GM23338 (cell line): ENCODE data around the gene SAMHD1. TPM values are rescaled to one million over a fixed set of nuclear protein-coding genes. Genes with fewer than 3 reads are reported as not detected.

Source experiments
- ATAC-seq: fragments of 200-7000 bp; cut with Tn5 transposase; 3 replicates; pipeline ENCODE4 v1.9.1; 2020
- DNase-seq: peaks from one replicate; pipeline ENCODE4 v3.0.0-alpha.2; 2015; ENCODE audit warnings: low spot score
- H2AFZ ChIP-seq: fragments of 200-600 bp; sonication (generic); 2 replicates; pipeline ENCODE4 v1.8.0; 2016; ENCODE audit warnings: antibody characterized with exemption, mild to moderate bottlenecking, moderate library complexity
- H3F3A ChIP-seq: fragments of 200-600 bp; sonication (generic); replicated peaks from 2 replicates; pipeline ENCODE4 v1.8.0; 2017; ENCODE audit warnings: antibody characterized with exemption, mixed run types, low read depth
- H3K27ac ChIP-seq: fragments of 200-600 bp; sonication (generic); 2 replicates; pipeline ENCODE4 v1.6.1; 2016; ENCODE audit warnings: low read depth
- H3K27me3 ChIP-seq: fragments of 200-600 bp; sonication (generic); 2 replicates; pipeline ENCODE4 v1.8.0; 2016; ENCODE audit warnings: mild to moderate bottlenecking, mixed run types, moderate library complexity; ENCODE audit not compliant: insufficient read depth
- H3K36me3 ChIP-seq: fragments of 200-600 bp; sonication (generic); 2 replicates; pipeline ENCODE4 v1.8.0; 2016; ENCODE audit warnings: mild to moderate bottlenecking; ENCODE audit not compliant: insufficient read depth
- H3K4me1 ChIP-seq: fragments of 200-600 bp; sonication (generic); 2 replicates; pipeline ENCODE4 v1.8.0; 2016; ENCODE audit warnings: mild to moderate bottlenecking, moderate library complexity; ENCODE audit not compliant: insufficient read depth
- H3K4me2 ChIP-seq: fragments of 200-600 bp; sonication (generic); 2 replicates; pipeline ENCODE4 v1.7.1; 2017; ENCODE audit warnings: mixed run types
- H3K4me3 ChIP-seq: fragments of 200-600 bp; sonication (generic); 2 replicates; pipeline ENCODE4 v1.6.1; 2016; ENCODE audit warnings: mixed run types
- H3K79me2 ChIP-seq: fragments of 200-600 bp; sonication (generic); replicated peaks from 2 replicates; pipeline ENCODE4 v1.8.0; 2017; ENCODE audit warnings: mild to moderate bottlenecking; ENCODE audit not compliant: insufficient read depth
- H3K9me2 ChIP-seq: fragments of 200-600 bp; sonication (generic); 2 replicates; pipeline ENCODE4 v1.8.0; 2017; ENCODE audit not compliant: insufficient read depth
- H4K20me1 ChIP-seq: fragments of 200-600 bp; sonication (generic); replicated peaks from 2 replicates; pipeline ENCODE4 v1.8.0; 2017; ENCODE audit warnings: mild to moderate bottlenecking; ENCODE audit not compliant: insufficient read depth
- H3K27ac Mint-ChIP-seq: 2 replicates; pipeline ENCODE4 v1.8.0; 2020; ENCODE audit warnings: inconsistent platforms, mild to moderate bottlenecking, moderate library complexity, mixed read lengths
- H3K27me3 Mint-ChIP-seq: 3 replicates; pipeline ENCODE4 v1.8.0; 2022; ENCODE audit warnings: low read depth, mild to moderate bottlenecking, moderate library complexity, mixed read lengths, inconsistent platforms; ENCODE audit not compliant: insufficient read depth, poor library complexity
- H3K36me3 Mint-ChIP-seq: 3 replicates; pipeline ENCODE4 v1.8.0; 2021; ENCODE audit warnings: low read depth, mild to moderate bottlenecking, inconsistent platforms, moderate library complexity, mixed read lengths
- H3K4me1 Mint-ChIP-seq: 3 replicates; pipeline ENCODE4 v1.8.0; 2020; ENCODE audit warnings: mild to moderate bottlenecking, inconsistent platforms, mixed read lengths
- H3K4me3 Mint-ChIP-seq: 3 replicates; pipeline ENCODE4 v1.8.0; 2021; ENCODE audit warnings: moderate library complexity, mild to moderate bottlenecking, inconsistent platforms, mixed read lengths
- H3K9me3 Mint-ChIP-seq: 3 replicates; pipeline ENCODE4 v1.8.0; 2020; ENCODE audit warnings: moderate library complexity, mild to moderate bottlenecking, inconsistent platforms, mixed read lengths
- CREB1 ChIP-seq: fragments of 250-450 bp; sonication (Bioruptor Pico); IDR thresholded peaks from 2 replicates; pipeline ENCODE4 v1.5.0; 2020; ENCODE audit warnings: low read depth, mild to moderate bottlenecking, moderate library complexity
- EZH2 ChIP-seq: fragments of 200-600 bp; sonication (generic); IDR thresholded peaks from one replicate; pipeline ENCODE4 v1.8.0; 2017; ENCODE audit warnings: antibody characterized with exemption, mild to moderate bottlenecking, low read depth; ENCODE audit not compliant: unreplicated experiment
- EZH2phosphoT487 ChIP-seq: fragments of 200-600 bp; sonication (generic); IDR thresholded peaks from one replicate; pipeline ENCODE4 v1.8.1; 2018; ENCODE audit warnings: antibody characterized with exemption; ENCODE audit not compliant: unreplicated experiment
- JUNB ChIP-seq: IDR thresholded peaks from one replicate; pipeline ENCODE4 v1.6.1; 2016; ENCODE audit warnings: antibody characterized with exemption; ENCODE audit not compliant: unreplicated experiment
- NANOG ChIP-seq: IDR thresholded peaks from 2 replicates; pipeline ENCODE4 v1.6.1; 2016; ENCODE audit warnings: antibody characterized with exemption, borderline replicate concordance
- POLR2AphosphoS5 ChIP-seq: IDR thresholded peaks from 2 replicates; pipeline ENCODE4 v1.6.1; 2016; ENCODE audit warnings: antibody characterized with exemption, low read depth
- STAT1 ChIP-seq: IDR thresholded peaks from one replicate; pipeline ENCODE4 v1.6.1; 2016; ENCODE audit warnings: antibody characterized with exemption; ENCODE audit not compliant: unreplicated experiment
- ZNF114 ChIP-seq: fragments of 250-450 bp; sonication (Bioruptor Pico); IDR thresholded peaks from 2 replicates; pipeline ENCODE4 v1.5.0; 2020; ENCODE audit warnings: mild to moderate bottlenecking, moderate library complexity
- ZNF331 ChIP-seq: fragments of 250-450 bp; sonication (Bioruptor Pico); IDR thresholded peaks from 2 replicates; pipeline ENCODE4 v1.5.0; 2020; ENCODE audit warnings: low read depth, mild to moderate bottlenecking, moderate library complexity
- polyA plus RNA-seq: library from polyadenylated mRNA; unstranded; fragments of >200 nt; fragmentation: Nextera tagmentation; extraction: Ambion mirVana; gene quantifications from 2 replicates; pipeline ENCODE4 v1.2.1, GENCODE V29; 2016
- total RNA-seq: library from RNA; depleted of rRNA; stranded (reverse); fragments of >200 nt; shearing (Covaris generic); gene quantifications from 2 replicates; pipeline ENCODE4 v1.2.3, GENCODE V29; 2014
- TF ChIP-seq, protein P1 (sequence below): IDR thresholded peaks from 2 replicates; pipeline ENCODE4 v1.6.1; 2016; ENCODE audit warnings: antibody characterized with exemption
- TF ChIP-seq, protein P2 (sequence below): IDR thresholded peaks from one replicate; pipeline ENCODE4 v1.6.1; 2018; ENCODE audit warnings: antibody characterized with exemption; ENCODE audit not compliant: unreplicated experiment
- TF ChIP-seq, protein P3 (sequence below), 2 experiments: fragments of 200-600 bp in 1 of 2; sonication (generic) in 1 of 2; conservative IDR thresholded peaks; 2 replicates each; pipeline versions ENCODE4 v1.5.1 to v1.6.1; 2016 to 2017; ENCODE audit warnings: antibody characterized with exemption in 2 of 2, low read depth in 2 of 2, mild to moderate bottlenecking in 2 of 2, moderate library complexity in 1 of 2
- TF ChIP-seq, protein P4 (sequence below): fragments of 250-450 bp; sonication (Bioruptor Pico); IDR thresholded peaks from 2 replicates; pipeline ENCODE4 v1.5.0; 2020; ENCODE audit warnings: mild to moderate bottlenecking, moderate library complexity

SAMHD1 gene
- total and polyA plus RNA-seq, 2 experiments from 2014 or later: 21.9 to 45.4 TPM

DNA sequence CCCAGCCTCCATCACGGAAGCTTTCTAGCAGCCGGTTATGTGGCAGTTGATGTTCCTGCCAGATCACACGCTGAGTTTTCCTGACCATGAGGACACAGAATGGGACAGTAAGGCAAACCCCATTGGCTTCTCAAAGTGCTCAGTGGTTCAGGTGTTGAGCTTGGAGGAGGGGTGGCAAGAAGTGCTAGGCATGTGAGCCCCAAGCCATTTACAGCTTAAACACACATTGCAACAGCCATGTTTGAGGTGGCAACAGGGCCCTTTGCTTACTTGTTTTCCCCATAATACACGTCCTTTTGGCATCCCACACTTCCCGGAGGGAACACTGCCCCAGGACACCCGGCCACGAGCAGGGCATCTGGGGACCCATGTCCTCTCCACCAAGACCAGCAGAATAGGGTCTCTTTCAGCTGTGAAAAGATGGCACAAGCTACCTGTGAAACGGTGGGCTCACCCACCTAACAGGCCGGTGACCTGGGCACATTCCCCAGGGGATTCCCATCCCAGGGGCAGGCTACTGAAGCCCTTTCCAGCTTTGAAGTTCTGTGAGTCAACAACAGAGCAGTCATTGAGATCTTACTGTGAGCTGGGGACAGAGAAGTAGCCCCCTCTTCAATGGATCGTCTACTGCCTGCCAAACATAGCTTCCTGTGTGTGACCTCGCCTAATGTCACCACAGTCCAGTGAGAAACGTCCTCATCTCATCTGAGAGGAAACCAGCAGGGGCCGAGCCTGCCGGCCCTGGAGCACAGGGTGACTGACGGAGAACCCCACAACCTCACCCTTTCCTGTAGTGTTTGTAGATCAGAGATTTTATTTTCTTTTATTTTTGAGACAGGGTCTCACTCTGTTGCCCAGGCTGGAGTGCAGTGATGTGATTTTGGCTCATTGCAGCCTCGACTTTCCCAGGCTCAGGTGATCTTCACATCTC lies 79.6 kb downstream of the SAMHD1 start:
- H3K9me3 Mint-ChIP-seq: no peaks in the 10 kb centered on the region
- no peak overlapping the region for H3K4me2 ChIP-seq

More for the DNA sequence above, 79.6 kb downstream of the SAMHD1 start:
- Mint-ChIP-seq H3K4me1 (no peaks in the 10 kb centered on the region), H3K27ac (no peak overlapping the region), H3K4me3 (no peak overlapping the region), H3K27me3 (no peaks in the 10 kb centered on the region), H3K36me3 (no peaks in the 10 kb centered on the region)
- Histone ChIP-seq H2AFZ (no peak overlapping the region; the same call in 1 of the 2 replicates), H3K4me3 (no peak overlapping the region), H3K27ac (no peak overlapping the region), H3K79me2 (no peaks in the 10 kb centered on the region), H3K27me3 (no peaks in the 10 kb centered on the region), H3K9me2 (no peaks in the 10 kb centered on the region), H3K4me1 (no peaks in the 10 kb centered on the region), H3K36me3 (no peaks in the 10 kb centered on the region), H3F3A (no peaks in the 10 kb centered on the region), H4K20me1 (no peaks in the 10 kb centered on the region)
- DNase-seq (no peak), ATAC-seq (no peak)
- TF ChIP-seq, protein P1, sequence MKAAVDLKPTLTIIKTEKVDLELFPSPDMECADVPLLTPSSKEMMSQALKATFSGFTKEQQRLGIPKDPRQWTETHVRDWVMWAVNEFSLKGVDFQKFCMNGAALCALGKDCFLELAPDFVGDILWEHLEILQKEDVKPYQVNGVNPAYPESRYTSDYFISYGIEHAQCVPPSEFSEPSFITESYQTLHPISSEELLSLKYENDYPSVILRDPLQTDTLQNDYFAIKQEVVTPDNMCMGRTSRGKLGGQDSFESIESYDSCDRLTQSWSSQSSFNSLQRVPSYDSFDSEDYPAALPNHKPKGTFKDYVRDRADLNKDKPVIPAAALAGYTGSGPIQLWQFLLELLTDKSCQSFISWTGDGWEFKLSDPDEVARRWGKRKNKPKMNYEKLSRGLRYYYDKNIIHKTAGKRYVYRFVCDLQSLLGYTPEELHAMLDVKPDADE: no peak
- TF ChIP-seq ZNF331 (CRISPR knock-in tag): no peak
- TF ChIP-seq ZNF114 (CRISPR knock-in tag): no peak
- TF ChIP-seq, protein P2, sequence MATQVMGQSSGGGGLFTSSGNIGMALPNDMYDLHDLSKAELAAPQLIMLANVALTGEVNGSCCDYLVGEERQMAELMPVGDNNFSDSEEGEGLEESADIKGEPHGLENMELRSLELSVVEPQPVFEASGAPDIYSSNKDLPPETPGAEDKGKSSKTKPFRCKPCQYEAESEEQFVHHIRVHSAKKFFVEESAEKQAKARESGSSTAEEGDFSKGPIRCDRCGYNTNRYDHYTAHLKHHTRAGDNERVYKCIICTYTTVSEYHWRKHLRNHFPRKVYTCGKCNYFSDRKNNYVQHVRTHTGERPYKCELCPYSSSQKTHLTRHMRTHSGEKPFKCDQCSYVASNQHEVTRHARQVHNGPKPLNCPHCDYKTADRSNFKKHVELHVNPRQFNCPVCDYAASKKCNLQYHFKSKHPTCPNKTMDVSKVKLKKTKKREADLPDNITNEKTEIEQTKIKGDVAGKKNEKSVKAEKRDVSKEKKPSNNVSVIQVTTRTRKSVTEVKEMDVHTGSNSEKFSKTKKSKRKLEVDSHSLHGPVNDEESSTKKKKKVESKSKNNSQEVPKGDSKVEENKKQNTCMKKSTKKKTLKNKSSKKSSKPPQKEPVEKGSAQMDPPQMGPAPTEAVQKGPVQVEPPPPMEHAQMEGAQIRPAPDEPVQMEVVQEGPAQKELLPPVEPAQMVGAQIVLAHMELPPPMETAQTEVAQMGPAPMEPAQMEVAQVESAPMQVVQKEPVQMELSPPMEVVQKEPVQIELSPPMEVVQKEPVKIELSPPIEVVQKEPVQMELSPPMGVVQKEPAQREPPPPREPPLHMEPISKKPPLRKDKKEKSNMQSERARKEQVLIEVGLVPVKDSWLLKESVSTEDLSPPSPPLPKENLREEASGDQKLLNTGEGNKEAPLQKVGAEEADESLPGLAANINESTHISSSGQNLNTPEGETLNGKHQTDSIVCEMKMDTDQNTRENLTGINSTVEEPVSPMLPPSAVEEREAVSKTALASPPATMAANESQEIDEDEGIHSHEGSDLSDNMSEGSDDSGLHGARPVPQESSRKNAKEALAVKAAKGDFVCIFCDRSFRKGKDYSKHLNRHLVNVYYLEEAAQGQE: no peak
- no peak for TF ChIP-seq POLR2AphosphoS5
- TF ChIP-seq, protein P3, sequence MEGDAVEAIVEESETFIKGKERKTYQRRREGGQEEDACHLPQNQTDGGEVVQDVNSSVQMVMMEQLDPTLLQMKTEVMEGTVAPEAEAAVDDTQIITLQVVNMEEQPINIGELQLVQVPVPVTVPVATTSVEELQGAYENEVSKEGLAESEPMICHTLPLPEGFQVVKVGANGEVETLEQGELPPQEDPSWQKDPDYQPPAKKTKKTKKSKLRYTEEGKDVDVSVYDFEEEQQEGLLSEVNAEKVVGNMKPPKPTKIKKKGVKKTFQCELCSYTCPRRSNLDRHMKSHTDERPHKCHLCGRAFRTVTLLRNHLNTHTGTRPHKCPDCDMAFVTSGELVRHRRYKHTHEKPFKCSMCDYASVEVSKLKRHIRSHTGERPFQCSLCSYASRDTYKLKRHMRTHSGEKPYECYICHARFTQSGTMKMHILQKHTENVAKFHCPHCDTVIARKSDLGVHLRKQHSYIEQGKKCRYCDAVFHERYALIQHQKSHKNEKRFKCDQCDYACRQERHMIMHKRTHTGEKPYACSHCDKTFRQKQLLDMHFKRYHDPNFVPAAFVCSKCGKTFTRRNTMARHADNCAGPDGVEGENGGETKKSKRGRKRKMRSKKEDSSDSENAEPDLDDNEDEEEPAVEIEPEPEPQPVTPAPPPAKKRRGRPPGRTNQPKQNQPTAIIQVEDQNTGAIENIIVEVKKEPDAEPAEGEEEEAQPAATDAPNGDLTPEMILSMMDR (conservative IDR thresholded peaks at IDR 0.05; ENCODE audit: low read depth in 2 of 2): no peak
- no peak for TF ChIP-seq EZH2phosphoT487
- no peak for TF ChIP-seq STAT1
- TF ChIP-seq CREB1 (CRISPR knock-in tag): no peak
- TF ChIP-seq EZH2: no peak
- TF ChIP-seq, protein P4, sequence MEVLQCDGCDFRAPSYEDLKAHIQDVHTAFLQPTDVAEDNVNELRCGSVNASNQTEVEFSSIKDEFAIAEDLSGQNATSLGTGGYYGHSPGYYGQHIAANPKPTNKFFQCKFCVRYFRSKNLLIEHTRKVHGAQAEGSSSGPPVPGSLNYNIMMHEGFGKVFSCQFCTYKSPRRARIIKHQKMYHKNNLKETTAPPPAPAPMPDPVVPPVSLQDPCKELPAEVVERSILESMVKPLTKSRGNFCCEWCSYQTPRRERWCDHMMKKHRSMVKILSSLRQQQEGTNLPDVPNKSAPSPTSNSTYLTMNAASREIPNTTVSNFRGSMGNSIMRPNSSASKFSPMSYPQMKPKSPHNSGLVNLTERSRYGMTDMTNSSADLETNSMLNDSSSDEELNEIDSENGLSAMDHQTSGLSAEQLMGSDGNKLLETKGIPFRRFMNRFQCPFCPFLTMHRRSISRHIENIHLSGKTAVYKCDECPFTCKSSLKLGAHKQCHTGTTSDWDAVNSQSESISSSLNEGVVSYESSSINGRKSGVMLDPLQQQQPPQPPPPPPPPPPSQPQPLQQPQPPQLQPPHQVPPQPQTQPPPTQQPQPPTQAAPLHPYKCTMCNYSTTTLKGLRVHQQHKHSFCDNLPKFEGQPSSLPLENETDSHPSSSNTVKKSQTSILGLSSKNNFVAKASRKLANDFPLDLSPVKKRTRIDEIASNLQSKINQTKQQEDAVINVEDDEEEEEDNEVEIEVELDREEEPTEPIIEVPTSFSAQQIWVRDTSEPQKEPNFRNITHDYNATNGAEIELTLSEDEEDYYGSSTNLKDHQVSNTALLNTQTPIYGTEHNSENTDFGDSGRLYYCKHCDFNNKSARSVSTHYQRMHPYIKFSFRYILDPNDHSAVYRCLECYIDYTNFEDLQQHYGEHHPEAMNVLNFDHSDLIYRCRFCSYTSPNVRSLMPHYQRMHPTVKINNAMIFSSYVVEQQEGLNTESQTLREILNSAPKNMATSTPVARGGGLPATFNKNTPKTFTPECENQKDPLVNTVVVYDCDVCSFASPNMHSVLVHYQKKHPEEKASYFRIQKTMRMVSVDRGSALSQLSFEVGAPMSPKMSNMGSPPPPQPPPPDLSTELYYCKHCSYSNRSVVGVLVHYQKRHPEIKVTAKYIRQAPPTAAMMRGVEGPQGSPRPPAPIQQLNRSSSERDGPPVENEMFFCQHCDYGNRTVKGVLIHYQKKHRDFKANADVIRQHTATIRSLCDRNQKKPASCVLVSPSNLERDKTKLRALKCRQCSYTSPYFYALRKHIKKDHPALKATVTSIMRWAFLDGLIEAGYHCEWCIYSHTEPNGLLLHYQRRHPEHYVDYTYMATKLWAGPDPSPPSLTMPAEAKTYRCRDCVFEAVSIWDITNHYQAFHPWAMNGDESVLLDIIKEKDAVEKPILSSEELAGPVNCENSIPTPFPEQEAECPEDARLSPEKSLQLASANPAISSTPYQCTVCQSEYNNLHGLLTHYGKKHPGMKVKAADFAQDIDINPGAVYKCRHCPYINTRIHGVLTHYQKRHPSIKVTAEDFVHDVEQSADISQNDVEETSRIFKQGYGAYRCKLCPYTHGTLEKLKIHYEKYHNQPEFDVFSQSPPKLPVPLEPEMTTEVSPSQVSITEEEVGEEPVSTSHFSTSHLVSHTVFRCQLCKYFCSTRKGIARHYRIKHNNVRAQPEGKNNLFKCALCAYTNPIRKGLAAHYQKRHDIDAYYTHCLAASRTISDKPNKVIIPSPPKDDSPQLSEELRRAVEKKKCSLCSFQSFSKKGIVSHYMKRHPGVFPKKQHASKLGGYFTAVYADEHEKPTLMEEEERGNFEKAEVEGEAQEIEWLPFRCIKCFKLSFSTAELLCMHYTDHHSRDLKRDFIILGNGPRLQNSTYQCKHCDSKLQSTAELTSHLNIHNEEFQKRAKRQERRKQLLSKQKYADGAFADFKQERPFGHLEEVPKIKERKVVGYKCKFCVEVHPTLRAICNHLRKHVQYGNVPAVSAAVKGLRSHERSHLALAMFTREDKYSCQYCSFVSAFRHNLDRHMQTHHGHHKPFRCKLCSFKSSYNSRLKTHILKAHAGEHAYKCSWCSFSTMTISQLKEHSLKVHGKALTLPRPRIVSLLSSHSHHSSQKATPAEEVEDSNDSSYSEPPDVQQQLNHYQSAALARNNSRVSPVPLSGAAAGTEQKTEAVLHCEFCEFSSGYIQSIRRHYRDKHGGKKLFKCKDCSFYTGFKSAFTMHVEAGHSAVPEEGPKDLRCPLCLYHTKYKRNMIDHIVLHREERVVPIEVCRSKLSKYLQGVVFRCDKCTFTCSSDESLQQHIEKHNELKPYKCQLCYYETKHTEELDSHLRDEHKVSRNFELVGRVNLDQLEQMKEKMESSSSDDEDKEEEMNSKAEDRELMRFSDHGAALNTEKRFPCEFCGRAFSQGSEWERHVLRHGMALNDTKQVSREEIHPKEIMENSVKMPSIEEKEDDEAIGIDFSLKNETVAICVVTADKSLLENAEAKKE (CRISPR knock-in tag): no peak
- no peak for TF ChIP-seq JUNB
- no peak for TF ChIP-seq NANOG
